ENCODE data around the gene TP53.

TP53 gene

DNA sequence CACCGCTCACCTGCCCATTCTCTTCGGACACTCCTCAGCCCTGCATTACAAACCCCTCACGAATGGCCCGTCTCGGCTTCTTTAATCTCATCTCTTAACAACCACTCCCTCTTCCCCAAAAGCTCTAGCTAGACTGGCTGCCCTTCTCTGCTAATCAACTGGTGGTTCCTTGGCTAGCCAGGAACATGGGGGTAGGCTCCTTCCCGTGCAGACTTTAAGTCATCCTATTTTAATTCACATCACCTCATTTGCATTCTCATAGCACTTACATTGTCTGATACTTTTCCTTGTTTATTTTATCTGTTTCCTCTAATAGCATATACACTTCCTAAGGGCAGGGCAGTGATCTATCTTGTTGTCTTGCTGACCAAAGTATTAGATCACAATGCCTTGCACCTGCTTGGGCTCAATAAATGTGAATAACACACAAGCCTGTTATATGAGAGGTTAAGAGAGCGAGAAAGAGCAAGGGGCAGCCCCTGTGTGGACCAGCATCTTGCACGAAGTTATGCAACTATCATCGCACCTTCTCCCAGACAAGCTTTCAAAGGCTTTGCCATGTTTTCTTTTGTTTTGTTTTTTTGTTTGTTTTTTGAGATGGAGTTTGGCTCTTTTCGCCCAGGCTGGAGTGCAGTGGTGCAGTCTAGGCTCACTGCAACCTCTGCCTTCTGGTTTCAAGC lies 9.8 kb downstream of the TP53 start:
- Histone ChIP-seq H3K36me3 (replicated peaks in 1 of 2; ENCODE audit: control insufficient read depth in 2 of 2, insufficient read depth in 2 of 2, low read length in 2 of 2) (peaks cover 24 to 67% of the 10 kb centered on the region in 2 donors), H2BK5ac (ENCODE audit: low read length) (no peak overlapping the region), H3K9ac (ENCODE audit: low read depth, low read length, poor library complexity) (no peak overlapping the region), H3K27me3 (ENCODE audit: control insufficient read depth in 3 of 3, insufficient read depth in 3 of 3, low read depth in 1 of 3, low read length in 3 of 3) (no peaks in the 10 kb centered on the region), H2BK120ac (ENCODE audit: low read depth, low read length) (no peak overlapping the region), H3K4ac (ENCODE audit: low read length) (no peak overlapping the region), H4K8ac (ENCODE audit: low read depth, low read length) (no peak overlapping the region), H3K4me3 (ENCODE audit: low read length in 2 of 2) (no peak overlapping the region), H3K14ac (ENCODE audit: low read length) (no peak overlapping the region), H3K79me1 (ENCODE audit: low read depth, low read length) (peaks cover 9% of the 10 kb centered on the region), H2BK15ac (ENCODE audit: low read length) (no peak overlapping the region), H2BK12ac (ENCODE audit: low read length) (no peak overlapping the region), H3K9me3 (replicated peaks in 1 of 2; ENCODE audit: control insufficient read depth in 2 of 2, insufficient read depth in 1 of 2, low read depth in 1 of 2, low read length in 2 of 2) (peaks cover 16 to 29% of the 10 kb centered on the region in 2 donors), H2AFZ (ENCODE audit: low read length) (no peak overlapping the region), H4K91ac (ENCODE audit: low read depth, low read length, poor library complexity) (no peak overlapping the region), H3K4me2 (ENCODE audit: insufficient read depth, low read length, poor library complexity, severe bottlenecking) (no peak overlapping the region), H3K18ac (ENCODE audit: low read length) (no peak overlapping the region), H3K23ac (ENCODE audit: low read depth, low read length, poor library complexity) (no peak overlapping the region), H3K4me1 (ENCODE audit: control insufficient read depth in 2 of 2, insufficient read depth in 1 of 2, low read depth in 1 of 2, low read length in 2 of 2) (peaks cover 0 to 8% of the 10 kb centered on the region in 2 donors), H3K27ac (replicated peaks; ENCODE audit: low read length) (no peak overlapping the region), H2AK5ac (ENCODE audit: low read depth, low read length) (no peak overlapping the region)
- no CpG with 5 or more reads among the region's 10 CpGs for WGBS, 2 donors (ENCODE audit: extremely low coverage in 2 of 2, insufficient read length in 2 of 2, insufficient replicate concordance in 1 of 2)
- no peak for DNase-seq (ENCODE audit: low spot score)

DNA sequence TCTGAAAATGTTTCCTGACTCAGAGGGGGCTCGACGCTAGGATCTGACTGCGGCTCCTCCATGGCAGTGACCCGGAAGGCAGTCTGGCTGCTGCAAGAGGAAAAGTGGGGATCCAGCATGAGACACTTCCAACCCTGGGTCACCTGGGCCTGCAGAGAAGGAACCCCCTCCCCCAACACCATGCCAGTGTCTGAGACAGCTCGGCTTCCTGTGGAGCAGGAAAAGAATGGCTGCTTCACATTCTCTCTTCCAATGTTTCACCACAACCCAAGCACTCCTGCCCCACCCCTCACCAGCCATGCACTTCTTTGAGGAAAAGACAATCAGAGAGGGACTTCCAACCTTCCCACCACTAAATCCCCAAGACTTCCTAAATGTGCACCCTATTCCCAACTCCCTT lies 10.8 kb downstream of the TP53 start:
- H3K27me3 ChIP-seq (ENCODE audit: control insufficient read depth in 3 of 3, insufficient read depth in 3 of 3, low read depth in 1 of 3, low read length in 3 of 3), result no peaks in the 10 kb centered on the region
- no peak overlapping the region for H4K91ac ChIP-seq (ENCODE audit: low read depth, low read length, poor library complexity)
- peaks cover 0 to 8% of the 10 kb centered on the region in 2 donors for H3K4me1 ChIP-seq (ENCODE audit: control insufficient read depth in 2 of 2, insufficient read depth in 1 of 2, low read depth in 1 of 2, low read length in 2 of 2)
- no peak overlapping the region for H3K18ac ChIP-seq (ENCODE audit: low read length)
- no peak overlapping the region for H3K4me3 ChIP-seq (ENCODE audit: low read length in 2 of 2)
- H2BK15ac ChIP-seq (ENCODE audit: low read length), result no peak overlapping the region
- H3K9ac ChIP-seq (ENCODE audit: low read depth, low read length, poor library complexity), result no peak overlapping the region
- whole genome bisulfite sequencing, 2 donors (ENCODE audit: extremely low coverage in 2 of 2, insufficient read length in 2 of 2, insufficient replicate concordance in 1 of 2), result no CpG with 5 or more reads among the region's 5 CpGs
- H3K36me3 ChIP-seq (replicated peaks in 1 of 2; ENCODE audit: control insufficient read depth in 2 of 2, insufficient read depth in 2 of 2, low read length in 2 of 2), result peaks cover 29 to 72% of the 10 kb centered on the region in 2 donors
- DNase-seq (ENCODE audit: low spot score), result no peak
- H4K8ac ChIP-seq (ENCODE audit: low read depth, low read length), result no peak overlapping the region
- no peak overlapping the region for H2AK5ac ChIP-seq (ENCODE audit: low read depth, low read length)
- H3K23ac ChIP-seq (ENCODE audit: low read depth, low read length, poor library complexity), result no peak overlapping the region
- H3K79me1 ChIP-seq (ENCODE audit: low read depth, low read length), result peaks cover 6% of the 10 kb centered on the region
- no peak overlapping the region for H3K4me2 ChIP-seq (ENCODE audit: insufficient read depth, low read length, poor library complexity, severe bottlenecking)
- no peak overlapping the region for H3K4ac ChIP-seq (ENCODE audit: low read length)
- H2AFZ ChIP-seq (ENCODE audit: low read length), result no peak overlapping the region
- H3K9me3 ChIP-seq (replicated peaks in 1 of 2; ENCODE audit: control insufficient read depth in 2 of 2, insufficient read depth in 1 of 2, low read depth in 1 of 2, low read length in 2 of 2), result peaks cover 16 to 29% of the 10 kb centered on the region in 2 donors
- H2BK120ac ChIP-seq (ENCODE audit: low read depth, low read length), result no peak overlapping the region
- H2BK5ac ChIP-seq (ENCODE audit: low read length), result no peak overlapping the region
- H2BK12ac ChIP-seq (ENCODE audit: low read length), result no peak overlapping the region
- H3K14ac ChIP-seq (ENCODE audit: low read length), result no peak overlapping the region
- no peak overlapping the region for H3K27ac ChIP-seq (replicated peaks; ENCODE audit: low read length)

DNA sequence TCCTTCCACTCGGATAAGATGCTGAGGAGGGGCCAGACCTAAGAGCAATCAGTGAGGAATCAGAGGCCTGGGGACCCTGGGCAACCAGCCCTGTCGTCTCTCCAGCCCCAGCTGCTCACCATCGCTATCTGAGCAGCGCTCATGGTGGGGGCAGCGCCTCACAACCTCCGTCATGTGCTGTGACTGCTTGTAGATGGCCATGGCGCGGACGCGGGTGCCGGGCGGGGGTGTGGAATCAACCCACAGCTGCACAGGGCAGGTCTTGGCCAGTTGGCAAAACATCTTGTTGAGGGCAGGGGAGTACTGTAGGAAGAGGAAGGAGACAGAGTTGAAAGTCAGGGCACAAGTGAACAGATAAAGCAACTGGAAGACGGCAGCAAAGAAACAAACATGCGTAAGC lies 12.4 kb downstream of the TP53 start:
- Histone ChIP-seq H4K91ac (ENCODE audit: low read depth, low read length, poor library complexity) (no peak overlapping the region), H2AFZ (ENCODE audit: low read length) (no peak overlapping the region), H4K8ac (ENCODE audit: low read depth, low read length) (no peak overlapping the region), H2BK12ac (ENCODE audit: low read length) (no peak overlapping the region), H3K14ac (ENCODE audit: low read length) (no peak overlapping the region), H3K36me3 (replicated peaks in 1 of 2; ENCODE audit: control insufficient read depth in 2 of 2, insufficient read depth in 2 of 2, low read length in 2 of 2) (peaks cover 35 to 84% of the 10 kb centered on the region in 2 donors), H2BK15ac (ENCODE audit: low read length) (no peak overlapping the region), H2BK120ac (ENCODE audit: low read depth, low read length) (no peak overlapping the region), H2BK5ac (ENCODE audit: low read length) (no peak overlapping the region), H3K27ac (replicated peaks; ENCODE audit: low read length) (no peak overlapping the region), H3K4ac (ENCODE audit: low read length) (no peak overlapping the region), H3K4me3 (ENCODE audit: low read length in 2 of 2) (no peak overlapping the region), H3K9me3 (replicated peaks in 1 of 2; ENCODE audit: control insufficient read depth in 2 of 2, insufficient read depth in 1 of 2, low read depth in 1 of 2, low read length in 2 of 2) (peaks cover 16 to 29% of the 10 kb centered on the region in 2 donors), H3K4me2 (ENCODE audit: insufficient read depth, low read length, poor library complexity, severe bottlenecking) (no peak overlapping the region), H2AK5ac (ENCODE audit: low read depth, low read length) (no peak overlapping the region), H3K9ac (ENCODE audit: low read depth, low read length, poor library complexity) (no peak overlapping the region), H3K23ac (ENCODE audit: low read depth, low read length, poor library complexity) (no peak overlapping the region), H3K27me3 (ENCODE audit: control insufficient read depth in 3 of 3, insufficient read depth in 3 of 3, low read depth in 1 of 3, low read length in 3 of 3) (no peaks in the 10 kb centered on the region), H3K4me1 (ENCODE audit: control insufficient read depth in 2 of 2, insufficient read depth in 1 of 2, low read depth in 1 of 2, low read length in 2 of 2) (peaks cover 0 to 8% of the 10 kb centered on the region in 2 donors), H3K18ac (ENCODE audit: low read length) (no peak overlapping the region), H3K79me1 (ENCODE audit: low read depth, low read length) (peaks cover 6% of the 10 kb centered on the region)
- DNase-seq (ENCODE audit: low spot score), result no peak
- whole genome bisulfite sequencing, 2 donors (ENCODE audit: extremely low coverage in 2 of 2, insufficient read length in 2 of 2, insufficient replicate concordance in 1 of 2), result no CpG with 5 or more reads among the region's 14 CpGs

DNA sequence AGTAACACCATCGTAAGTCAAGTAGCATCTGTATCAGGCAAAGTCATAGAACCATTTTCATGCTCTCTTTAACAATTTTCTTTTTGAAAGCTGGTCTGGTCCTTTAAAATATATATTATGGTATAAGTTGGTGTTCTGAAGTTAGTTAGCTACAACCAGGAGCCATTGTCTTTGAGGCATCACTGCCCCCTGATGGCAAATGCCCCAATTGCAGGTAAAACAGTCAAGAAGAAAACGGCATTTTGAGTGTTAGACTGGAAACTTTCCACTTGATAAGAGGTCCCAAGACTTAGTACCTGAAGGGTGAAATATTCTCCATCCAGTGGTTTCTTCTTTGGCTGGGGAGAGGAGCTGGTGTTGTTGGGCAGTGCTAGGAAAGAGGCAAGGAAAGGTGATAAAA lies 14.1 kb downstream of the TP53 start:
- WGBS, 2 donors (ENCODE audit: extremely low coverage in 2 of 2, insufficient read length in 2 of 2, insufficient replicate concordance in 1 of 2), result no CpG with 5 or more reads among the region's 2 CpGs
- no peak overlapping the region for H3K18ac ChIP-seq (ENCODE audit: low read length)
- H3K9ac ChIP-seq (ENCODE audit: low read depth, low read length, poor library complexity), result no peak overlapping the region
- H3K23ac ChIP-seq (ENCODE audit: low read depth, low read length, poor library complexity), result no peak overlapping the region
- H3K4me2 ChIP-seq (ENCODE audit: insufficient read depth, low read length, poor library complexity, severe bottlenecking), result no peak overlapping the region
- peaks cover 16 to 29% of the 10 kb centered on the region in 2 donors for H3K9me3 ChIP-seq (replicated peaks in 1 of 2; ENCODE audit: control insufficient read depth in 2 of 2, insufficient read depth in 1 of 2, low read depth in 1 of 2, low read length in 2 of 2)
- H3K4me1 ChIP-seq (ENCODE audit: control insufficient read depth in 2 of 2, insufficient read depth in 1 of 2, low read depth in 1 of 2, low read length in 2 of 2), result peaks cover 0 to 8% of the 10 kb centered on the region in 2 donors
- no peak overlapping the region for H4K8ac ChIP-seq (ENCODE audit: low read depth, low read length)
- no peak overlapping the region for H2BK12ac ChIP-seq (ENCODE audit: low read length)
- no peak overlapping the region for H3K4me3 ChIP-seq (ENCODE audit: low read length in 2 of 2)
- H2BK15ac ChIP-seq (ENCODE audit: low read length), result no peak overlapping the region
- no peak overlapping the region for H2BK5ac ChIP-seq (ENCODE audit: low read length)
- H2BK120ac ChIP-seq (ENCODE audit: low read depth, low read length), result no peak overlapping the region
- H3K27me3 ChIP-seq (ENCODE audit: control insufficient read depth in 3 of 3, insufficient read depth in 3 of 3, low read depth in 1 of 3, low read length in 3 of 3), result no peaks in the 10 kb centered on the region
- peaks cover 4% of the 10 kb centered on the region for H3K79me1 ChIP-seq (ENCODE audit: low read depth, low read length)
- H2AFZ ChIP-seq (ENCODE audit: low read length), result no peak overlapping the region
- H3K27ac ChIP-seq (replicated peaks; ENCODE audit: low read length), result no peak overlapping the region
- no peak overlapping the region for H2AK5ac ChIP-seq (ENCODE audit: low read depth, low read length)
- no peak overlapping the region for H3K14ac ChIP-seq (ENCODE audit: low read length)
- peaks cover 46 to 94% of the 10 kb centered on the region in 2 donors for H3K36me3 ChIP-seq (replicated peaks in 1 of 2; ENCODE audit: control insufficient read depth in 2 of 2, insufficient read depth in 2 of 2, low read length in 2 of 2)
- no peak overlapping the region for H4K91ac ChIP-seq (ENCODE audit: low read depth, low read length, poor library complexity)
- no peak for DNase-seq (ENCODE audit: low spot score)
- H3K4ac ChIP-seq (ENCODE audit: low read length), result no peak overlapping the region

Data from neuronal stem cell (in vitro differentiated cells).